Epidermal melanocyte (primary cell): Measurements from ENCODE around the gene TMEM201.

Experiments used
- DNase-seq: peaks from one replicate; pipeline ENCODE4 v3.0.0; 2011; ENCODE audit warnings: low spot score; ENCODE audit not compliant: insufficient read length

Gene TMEM201

DNA sequence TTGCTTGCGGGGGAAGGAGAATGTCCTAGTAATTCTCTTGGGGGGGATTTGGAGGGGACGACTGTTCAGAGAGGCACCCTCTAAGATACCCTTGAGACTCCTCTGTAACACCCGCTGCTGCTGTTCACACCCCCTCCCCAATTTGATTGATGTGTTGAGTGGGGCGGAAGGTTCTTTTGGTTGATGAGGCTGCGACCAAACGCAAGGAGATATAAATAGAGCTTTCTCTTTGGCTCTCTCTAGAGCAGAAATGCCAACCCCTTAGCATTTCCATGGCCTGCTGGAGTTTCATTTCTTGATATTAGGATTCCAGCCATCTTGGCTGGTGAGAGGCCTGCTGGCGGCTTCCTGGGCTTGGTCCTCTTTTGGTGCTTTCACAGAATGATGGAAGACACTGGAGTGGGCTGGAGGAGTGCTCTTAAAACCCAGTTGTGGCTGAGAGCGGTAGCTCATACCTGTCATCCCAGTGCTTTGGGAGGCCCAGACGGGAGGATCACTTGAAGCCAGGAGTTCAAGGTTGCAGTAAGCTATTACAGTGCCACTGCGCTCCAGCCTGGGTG is 64.9 kb downstream of the TMEM201 start:
- DNase-seq, result no peak

DNA sequence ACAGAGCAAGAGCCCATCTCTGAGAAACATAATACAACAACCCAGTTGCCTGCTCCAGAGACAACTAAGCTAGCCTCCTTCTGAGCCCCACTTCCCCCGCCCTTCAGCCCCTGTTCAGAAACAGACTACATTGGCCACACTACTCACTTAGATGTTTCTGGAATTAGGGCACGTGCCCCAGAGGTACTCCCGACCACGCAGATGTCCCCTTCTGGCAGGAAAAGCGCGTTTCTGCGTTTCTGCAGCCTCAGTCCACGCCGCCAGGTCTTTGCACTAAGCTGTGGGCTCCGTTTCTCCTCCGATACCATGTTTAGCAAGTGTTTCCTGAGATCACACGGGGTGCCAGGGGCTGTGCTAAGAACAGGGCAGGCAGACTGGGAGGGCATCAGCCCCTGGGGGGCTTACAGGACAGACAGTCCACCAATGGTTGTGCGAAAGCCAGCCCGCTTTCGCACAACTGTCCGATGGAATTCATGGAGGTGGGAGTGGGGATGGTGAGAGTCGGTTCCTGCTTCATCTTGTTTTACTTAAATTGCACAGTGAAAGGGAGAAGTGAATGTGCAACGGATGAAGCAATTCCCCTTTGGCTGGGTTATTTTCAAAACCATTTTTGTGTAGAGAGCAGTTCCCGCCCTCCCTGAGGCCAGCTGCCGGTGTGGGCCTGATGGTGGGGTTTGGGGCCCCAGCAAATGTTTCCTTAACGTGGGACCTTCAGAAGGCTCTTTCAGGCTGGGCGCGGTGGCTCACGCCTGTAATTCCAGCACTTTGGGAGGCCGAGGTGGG is 65.5 kb downstream of the TMEM201 start:
- no peak for DNase-seq

DNA sequence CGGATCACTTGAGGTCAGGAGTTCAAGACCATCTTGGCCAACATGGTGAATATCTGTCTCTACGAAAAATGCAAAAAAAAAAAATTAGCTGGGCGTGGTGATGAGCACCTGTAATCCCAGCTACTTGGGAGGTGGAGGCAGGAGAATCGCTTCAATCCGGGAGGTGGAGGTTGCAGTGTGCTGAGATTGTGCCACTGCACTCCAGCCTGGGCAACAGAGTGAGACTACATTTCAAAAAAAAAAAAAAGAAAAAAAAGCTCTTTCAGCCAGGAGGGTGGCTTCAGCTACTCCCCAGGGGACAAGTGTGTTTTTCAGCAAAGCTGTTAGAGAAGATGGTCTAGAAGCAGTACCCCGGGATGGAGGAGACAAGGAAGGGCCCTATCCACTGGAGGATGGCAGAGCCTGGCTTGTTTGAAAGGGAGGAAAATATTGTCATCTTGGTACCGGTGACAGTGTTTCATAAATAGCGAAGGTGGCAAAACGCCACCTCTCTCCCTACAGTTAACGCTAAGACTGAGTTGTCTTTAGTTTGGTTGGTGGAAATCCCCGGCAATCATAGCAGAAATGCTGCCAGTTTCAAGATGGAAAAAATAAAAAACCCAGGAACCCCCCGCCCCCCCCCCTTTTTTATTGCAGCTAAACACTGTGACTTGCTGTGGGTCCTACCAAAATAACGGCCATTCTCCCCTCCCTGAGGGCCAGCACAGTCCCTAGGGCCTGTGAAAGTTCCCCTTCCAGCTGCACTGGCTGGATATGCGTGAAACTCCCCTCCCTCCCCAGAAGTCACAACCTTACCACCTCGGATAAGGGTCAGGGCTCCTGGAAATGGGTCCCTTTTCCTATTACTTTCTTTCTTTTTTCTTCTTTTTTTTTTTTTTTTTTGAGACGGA is 66.4 kb downstream of the TMEM201 start:
- no peak for DNase-seq

DNA sequence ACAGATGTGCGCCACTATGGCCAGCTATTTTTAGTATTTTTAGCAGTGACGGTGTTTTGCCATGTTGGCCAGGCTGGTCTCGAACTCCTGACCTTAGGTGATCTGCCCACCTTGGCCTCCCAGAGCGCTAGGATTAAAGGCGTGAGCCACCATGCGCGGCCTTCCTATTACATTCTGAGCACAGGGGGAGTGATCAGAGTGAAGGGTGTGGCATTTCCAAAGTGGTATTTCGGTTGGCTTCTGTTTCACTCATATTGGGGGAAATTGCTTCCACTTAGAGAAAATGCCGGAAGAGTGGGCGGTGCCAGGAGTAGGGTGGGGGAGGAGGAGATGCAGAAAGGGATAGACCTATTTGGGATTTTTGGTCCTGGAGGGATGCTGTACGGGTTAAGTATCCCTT is 67.1 kb downstream of the TMEM201 start:
- no peak for DNase-seq

DNA sequence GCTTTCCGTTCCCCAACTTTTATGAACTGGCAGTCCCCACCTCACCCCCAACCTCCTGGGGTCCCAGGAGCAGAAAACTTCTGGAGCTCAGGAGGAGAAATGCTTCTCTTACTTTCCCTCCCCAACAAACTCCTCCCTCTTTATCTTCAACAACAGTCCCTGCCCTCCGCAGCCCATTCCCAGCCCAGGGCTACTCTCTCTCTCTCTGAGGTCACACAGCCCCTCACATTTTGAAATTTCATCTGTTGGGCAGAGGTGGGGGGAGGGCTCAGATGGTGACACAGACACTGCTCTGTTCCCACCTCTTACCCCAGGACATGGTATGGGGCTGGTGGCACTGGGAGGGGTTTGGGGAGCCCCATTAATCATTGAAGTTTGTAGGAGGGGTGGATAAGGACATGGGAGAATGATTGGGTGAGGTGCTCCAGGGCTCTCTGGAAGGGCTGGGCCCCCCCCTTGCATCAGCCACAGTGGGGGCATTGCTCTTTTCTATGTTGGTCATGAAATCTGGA is 68.9 kb downstream of the TMEM201 start:
- no peak for DNase-seq

DNA sequence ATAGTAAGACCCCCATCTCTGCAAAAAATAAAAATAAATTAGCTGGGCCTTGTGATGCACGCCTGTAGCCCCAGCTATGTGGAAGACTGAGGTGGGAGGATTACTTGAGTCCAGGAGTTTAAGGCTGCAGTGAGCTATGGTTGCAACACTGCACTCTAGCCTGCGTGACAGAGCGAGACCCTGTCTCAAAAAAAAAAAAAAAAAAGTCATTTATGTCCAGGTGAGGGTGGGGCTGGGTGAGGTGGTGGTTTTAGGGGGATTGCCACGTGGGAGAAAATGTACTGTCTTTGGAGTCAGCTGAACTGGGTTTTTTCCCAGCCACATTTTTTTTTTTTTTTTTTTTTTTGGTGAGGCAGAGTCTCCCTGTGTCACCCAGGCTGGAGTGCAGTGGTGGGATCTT is 69.5 kb downstream of the TMEM201 start:
- no peak for DNase-seq

DNA sequence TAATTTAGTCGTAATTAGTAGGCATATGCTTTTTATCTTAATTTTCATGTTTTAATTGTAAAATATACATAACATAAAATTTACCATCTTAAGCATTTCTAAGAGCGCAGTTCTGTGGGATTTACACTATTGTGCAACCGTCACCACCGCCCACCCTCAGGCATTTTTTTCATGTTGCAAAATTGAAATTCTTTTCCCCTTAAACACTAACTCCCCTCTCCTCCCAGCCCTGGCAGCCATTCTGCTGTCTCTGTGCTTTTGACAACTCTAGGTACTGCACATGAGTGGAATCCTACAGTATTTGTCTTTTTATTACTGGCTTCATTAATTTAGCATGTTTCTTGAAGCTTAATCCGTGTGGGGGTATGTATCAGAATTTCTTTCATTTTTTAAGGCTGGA is 70.6 kb downstream of the TMEM201 start:
- no peak for DNase-seq

DNA sequence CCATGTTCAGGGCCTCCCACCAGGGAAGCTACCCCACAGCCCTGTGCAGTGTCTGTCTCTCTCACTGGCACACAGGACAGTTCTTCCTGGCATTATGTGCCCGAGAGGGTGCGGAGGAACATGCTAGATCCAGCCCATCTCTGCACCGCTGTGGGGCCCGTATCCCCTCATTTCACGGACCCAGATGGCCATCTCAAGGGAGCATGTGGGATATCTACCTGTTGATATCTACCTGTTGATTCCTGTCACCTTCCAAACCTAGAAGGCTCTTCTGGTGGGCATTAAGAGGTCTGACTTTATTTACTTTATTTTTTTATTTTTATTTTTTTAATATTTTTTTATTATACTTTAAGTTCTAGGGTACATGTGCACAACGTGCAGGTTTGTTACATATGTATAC is 74.5 kb downstream of the TMEM201 start:
- DNase-seq, result no peak
